ENCODE data around the gene TEX54. TPM values are rescaled to one million over a fixed set of nuclear protein-coding genes. Genes with fewer than 3 reads are reported as not detected.

TEX54 gene
- polyA plus RNA-seq, 1 donor (not counting 4 experiments of a cell fraction or from before 2014, with no cell fraction given): not detected

DNA sequence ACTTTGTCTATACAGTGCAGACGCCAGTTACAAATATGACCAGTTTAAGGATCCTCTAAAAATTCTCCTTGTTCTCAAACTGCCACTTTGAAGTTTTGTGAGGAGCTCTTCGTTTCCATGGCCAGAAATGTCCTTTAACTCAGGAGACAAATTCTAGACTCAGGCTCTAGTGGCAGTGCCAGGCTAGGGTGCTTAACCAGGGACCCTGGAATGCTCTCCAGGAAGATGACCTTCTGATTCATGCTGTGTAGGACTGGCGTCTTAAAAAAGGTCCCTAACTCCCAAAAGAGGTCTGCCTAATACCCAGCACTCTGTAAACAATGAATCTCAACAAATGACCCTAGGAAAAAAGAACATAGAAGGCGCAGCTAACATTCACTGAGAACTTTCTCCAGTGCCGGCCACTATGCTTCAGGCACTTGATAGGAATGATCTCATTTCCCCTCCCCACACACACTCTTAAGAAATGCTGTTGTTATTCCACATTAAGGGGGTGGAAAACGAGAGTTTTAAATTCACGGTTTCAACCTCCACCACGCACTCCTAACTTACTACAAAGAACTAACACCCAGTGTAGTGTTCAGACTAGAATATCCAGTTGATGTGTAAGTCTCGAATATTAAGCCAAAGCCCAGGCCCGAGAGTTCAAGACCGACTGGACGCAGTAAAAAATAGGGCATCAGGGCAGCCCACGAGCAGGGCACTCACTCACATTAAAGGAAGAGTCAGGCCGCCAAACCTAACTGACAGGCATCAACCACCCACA, 28.1 kb downstream of the TEX54 start:
- H3K36me3 ChIP-seq (ENCODE audit: control insufficient read depth in 2 of 2, extremely low read depth in 1 of 2, insufficient read depth in 2 of 2, low read length in 2 of 2): peaks cover 24 to 39% of the 10 kb centered on the region in 2 experiments
- H3K27me3 ChIP-seq (ENCODE audit: control insufficient read depth, extremely low read depth, insufficient read depth, low read length): no peaks in the 10 kb centered on the region
- H3K9ac ChIP-seq (ENCODE audit: control insufficient read depth, extremely low read depth, insufficient read depth, low read length): peak overlapping the region; percentile 96
- no peak for TF ChIP-seq EZH2 (IDR thresholded peaks at IDR 0.05; ENCODE audit: low read length)
- TF ChIP-seq, protein P1, sequence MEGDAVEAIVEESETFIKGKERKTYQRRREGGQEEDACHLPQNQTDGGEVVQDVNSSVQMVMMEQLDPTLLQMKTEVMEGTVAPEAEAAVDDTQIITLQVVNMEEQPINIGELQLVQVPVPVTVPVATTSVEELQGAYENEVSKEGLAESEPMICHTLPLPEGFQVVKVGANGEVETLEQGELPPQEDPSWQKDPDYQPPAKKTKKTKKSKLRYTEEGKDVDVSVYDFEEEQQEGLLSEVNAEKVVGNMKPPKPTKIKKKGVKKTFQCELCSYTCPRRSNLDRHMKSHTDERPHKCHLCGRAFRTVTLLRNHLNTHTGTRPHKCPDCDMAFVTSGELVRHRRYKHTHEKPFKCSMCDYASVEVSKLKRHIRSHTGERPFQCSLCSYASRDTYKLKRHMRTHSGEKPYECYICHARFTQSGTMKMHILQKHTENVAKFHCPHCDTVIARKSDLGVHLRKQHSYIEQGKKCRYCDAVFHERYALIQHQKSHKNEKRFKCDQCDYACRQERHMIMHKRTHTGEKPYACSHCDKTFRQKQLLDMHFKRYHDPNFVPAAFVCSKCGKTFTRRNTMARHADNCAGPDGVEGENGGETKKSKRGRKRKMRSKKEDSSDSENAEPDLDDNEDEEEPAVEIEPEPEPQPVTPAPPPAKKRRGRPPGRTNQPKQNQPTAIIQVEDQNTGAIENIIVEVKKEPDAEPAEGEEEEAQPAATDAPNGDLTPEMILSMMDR (optimal IDR thresholded peaks at IDR 0.05 in 1 of 3, IDR thresholded peaks at IDR 0.05 in 1 of 3, conservative IDR thresholded peaks at IDR 0.05 in 1 of 3; ENCODE audit: extremely low read depth in 1 of 3, insufficient read depth in 2 of 3, low read length in 3 of 3): no peak
- FAIRE-seq: no peak
- no peaks in the 10 kb centered on the region for H3K9me1 ChIP-seq (ENCODE audit: control insufficient read depth, extremely low read depth, insufficient read depth, low read length)
- H3K27ac ChIP-seq (ENCODE audit: control insufficient read depth, insufficient read depth, low read length): peak overlapping the region; percentile 80
- H3K4me2 ChIP-seq (ENCODE audit: control insufficient read depth, extremely low read depth, insufficient read depth, low read depth, low read length): peak overlapping the region; percentile 99
- H4K20me1 ChIP-seq (ENCODE audit: control insufficient read depth, extremely low read depth, insufficient read depth, low read length): peaks cover 6% of the 10 kb centered on the region
- peak overlapping the region; percentile 66 to 99 (median 99) for H3K4me3 ChIP-seq (ENCODE audit: control insufficient read depth in 2 of 3, extremely low read depth in 1 of 3, insufficient read depth in 2 of 3, low read depth in 1 of 3, low read length in 3 of 3)
- H3K9me3 ChIP-seq (ENCODE audit: control insufficient read depth, low read depth, low read length): no peaks in the 10 kb centered on the region
- peaks cover 22% of the 10 kb centered on the region for H3K79me2 ChIP-seq (ENCODE audit: control insufficient read depth, insufficient read depth, low read length)
- dilution Hi-C loops (cut with MboI; ENCODE audit: extremely low pct_ligation_motif_present, low sequenced_read_pairs): no loop called here
- DNase-seq (ENCODE audit: low read depth, low spot score): no peak
- H3K4me1 ChIP-seq (ENCODE audit: control insufficient read depth, extremely low read depth, insufficient read depth, low read length): peaks cover 20% of the 10 kb centered on the region
- H2AFZ ChIP-seq (ENCODE audit: control insufficient read depth, low read length): no peak overlapping the region

DNA sequence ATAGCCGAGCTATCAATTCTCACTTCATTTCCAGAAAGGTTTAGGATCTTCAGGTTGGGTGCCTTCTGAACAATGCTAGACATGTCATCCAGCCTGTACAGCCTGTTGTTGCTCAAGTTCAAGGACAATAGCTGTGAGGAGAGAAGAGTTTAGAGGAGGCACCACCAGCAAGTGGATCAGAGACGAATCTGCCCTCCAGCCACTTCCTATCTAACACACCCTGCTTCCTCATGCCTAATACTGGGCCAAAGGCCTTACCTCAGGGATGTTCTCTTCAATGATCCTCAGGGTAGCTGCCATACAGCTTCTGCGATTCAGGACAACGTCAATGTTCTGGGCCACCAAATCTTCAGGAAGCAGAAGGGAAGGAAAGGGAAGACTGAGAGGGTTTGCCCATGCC, 31.6 kb downstream of the TEX54 start:
- peaks cover 22% of the 10 kb centered on the region for H3K79me2 ChIP-seq (ENCODE audit: control insufficient read depth, insufficient read depth, low read length)
- H3K4me1 ChIP-seq (ENCODE audit: control insufficient read depth, extremely low read depth, insufficient read depth, low read length): peaks cover 11% of the 10 kb centered on the region
- peaks cover 6% of the 10 kb centered on the region for H4K20me1 ChIP-seq (ENCODE audit: control insufficient read depth, extremely low read depth, insufficient read depth, low read length)
- dilution Hi-C loops (cut with MboI; ENCODE audit: extremely low pct_ligation_motif_present, low sequenced_read_pairs): no loop called here
- no peak overlapping the region for H2AFZ ChIP-seq (ENCODE audit: control insufficient read depth, low read length)
- peaks cover 35 to 64% of the 10 kb centered on the region in 2 experiments for H3K36me3 ChIP-seq (ENCODE audit: control insufficient read depth in 2 of 2, extremely low read depth in 1 of 2, insufficient read depth in 2 of 2, low read length in 2 of 2)
- FAIRE-seq: no peak
- no peaks in the 10 kb centered on the region for H3K27me3 ChIP-seq (ENCODE audit: control insufficient read depth, extremely low read depth, insufficient read depth, low read length)
- no peak overlapping the region for H3K9ac ChIP-seq (ENCODE audit: control insufficient read depth, extremely low read depth, insufficient read depth, low read length)
- no peak overlapping the region for H3K4me2 ChIP-seq (ENCODE audit: control insufficient read depth, extremely low read depth, insufficient read depth, low read depth, low read length)
- no peak for DNase-seq (ENCODE audit: low read depth, low spot score)
- no peaks in the 10 kb centered on the region for H3K9me3 ChIP-seq (ENCODE audit: control insufficient read depth, low read depth, low read length)
- no peak for TF ChIP-seq EZH2 (IDR thresholded peaks at IDR 0.05; ENCODE audit: low read length)
- TF ChIP-seq, protein P1 (optimal IDR thresholded peaks at IDR 0.05 in 1 of 3, IDR thresholded peaks at IDR 0.05 in 1 of 3, conservative IDR thresholded peaks at IDR 0.05 in 1 of 3; ENCODE audit: extremely low read depth in 1 of 3, insufficient read depth in 2 of 3, low read length in 3 of 3): no peak
- H3K9me1 ChIP-seq (ENCODE audit: control insufficient read depth, extremely low read depth, insufficient read depth, low read length): no peaks in the 10 kb centered on the region
- no peak overlapping the region for H3K4me3 ChIP-seq (ENCODE audit: control insufficient read depth in 2 of 3, extremely low read depth in 1 of 3, insufficient read depth in 2 of 3, low read depth in 1 of 3, low read length in 3 of 3)
- H3K27ac ChIP-seq (ENCODE audit: control insufficient read depth, insufficient read depth, low read length): no peak overlapping the region
